SKM-1 treated with dmso at 0.1 percent for 144 hours (cell line): ENCODE results near the gene MEX3A.
"Not testable (repeated sequence)": the region's sequence is repeated elsewhere in the genome, so short reads cannot be mapped to it uniquely, and the experiment has no call there.

Experiments used
- DNase-seq: peaks from one replicate; lab custom pipeline; 2025; ENCODE audit not compliant: unreplicated experiment; lab: John Stamatoyannopoulos, UW

The MEX3A gene

GRCh38 chr1:156118177-156118868 is 36.1 kb upstream of the MEX3A start:
- DNase-seq = no peak

GRCh38 chr1:156117414-156118176 is 35.3 kb upstream of the MEX3A start:
- DNase-seq = no peak

GRCh38 chr1:156116731-156117130 is 34.5 kb upstream of the MEX3A start:
- DNase-seq = not testable (repeated sequence)

GRCh38 chr1:156115514-156116374 is 33.5 kb upstream of the MEX3A start:
- DNase-seq = no peak

GRCh38 chr1:156114919-156115513 is 32.8 kb upstream of the MEX3A start:
- DNase-seq = no peak

- no peak for DNase-seq
Measured at GRCh38 chr1:156114101-156114918, 32.0 kb upstream of the MEX3A start, which contains the start of gene LMNA. Gene LMNA, plus strand, starts transcription at chr1:156114711. Its CDS starts 208 bp downstream, at chr1:156114919.

- DNase-seq = no peak
Measured at GRCh38 chr1:156113282-156113950, 31.2 kb upstream of the MEX3A start.

- no peak for DNase-seq
Measured at GRCh38 chr1:156112276-156113137, 30.2 kb upstream of the MEX3A start.

GRCh38 chr1:156111355-156111962 is 29.2 kb upstream of the MEX3A start:
- DNase-seq = no peak

GRCh38 chr1:156110252-156110651 is 28.0 kb upstream of the MEX3A start:
- DNase-seq = no peak

GRCh38 chr1:156108664-156109241 is 26.5 kb upstream of the MEX3A start:
- DNase-seq = no peak

GRCh38 chr1:156108057-156108456 is 25.8 kb upstream of the MEX3A start:
- no peak for DNase-seq

- DNase-seq = no peak
Measured at GRCh38 chr1:156106624-156107488, 24.6 kb upstream of the MEX3A start.

- DNase-seq = no peak
Measured at GRCh38 chr1:156104861-156105832, 22.9 kb upstream of the MEX3A start.

GRCh38 chr1:156104065-156104810 is 22.0 kb upstream of the MEX3A start:
- no peak for DNase-seq
